Fibroblast of skin of scalp (primary cell): ENCODE results near the gene TBC1D9.

ENCODE experiments used
- DNase-seq: peaks from one replicate; pipeline ENCODE4 v3.0.0-alpha.2; 2013

The TBC1D9 gene

GRCh38 chr4:140645614-140646412, 110.4 kb downstream of the TBC1D9 start:
- no peak for DNase-seq

- no peak for DNase-seq
Measured at GRCh38 chr4:140645196-140645595, 111.0 kb downstream of the TBC1D9 start.

- no peak for DNase-seq
Measured at GRCh38 chr4:140644470-140645185, 111.6 kb downstream of the TBC1D9 start.

- no peak for DNase-seq
Measured at GRCh38 chr4:140643571-140644055, 112.6 kb downstream of the TBC1D9 start.

GRCh38 chr4:140642674-140643437, 113.3 kb downstream of the TBC1D9 start:
- DNase-seq = no peak

- DNase-seq = no peak
Measured at GRCh38 chr4:140641789-140642439, 114.3 kb downstream of the TBC1D9 start.

- DNase-seq = no peak
Measured at GRCh38 chr4:140641105-140641555, 115.1 kb downstream of the TBC1D9 start.

- no peak for DNase-seq
Measured at GRCh38 chr4:140640150-140640748, 115.9 kb downstream of the TBC1D9 start.

GRCh38 chr4:140639066-140639465, 117.1 kb downstream of the TBC1D9 start:
- DNase-seq = no peak

GRCh38 chr4:140637836-140638235, 118.3 kb downstream of the TBC1D9 start:
- DNase-seq = peak; percentile 22

- DNase-seq = peak; percentile 40
Measured at GRCh38 chr4:140635606-140636005, 120.6 kb downstream of the TBC1D9 start.

GRCh38 chr4:140633951-140634350, 122.2 kb downstream of the TBC1D9 start:
- no peak for DNase-seq

- no peak for DNase-seq
Measured at GRCh38 chr4:140633124-140633523, 123.1 kb downstream of the TBC1D9 start.

GRCh38 chr4:140630246-140630645, 125.9 kb downstream of the TBC1D9 start:
- no peak for DNase-seq

- no peak for DNase-seq
Measured at GRCh38 chr4:140628016-140628415, 128.2 kb downstream of the TBC1D9 start.

- peak; percentile 12 for DNase-seq
Measured at GRCh38 chr4:140626661-140627376, 129.4 kb downstream of the TBC1D9 start.

- no peak for DNase-seq
Measured at GRCh38 chr4:140622333-140622958, 133.7 kb downstream of the TBC1D9 start.

- no peak for DNase-seq
Measured at GRCh38 chr4:140621161-140621560, 135.0 kb downstream of the TBC1D9 start.

- no peak for DNase-seq
Measured at GRCh38 chr4:140617499-140618248, 138.5 kb downstream of the TBC1D9 start.

GRCh38 chr4:140615451-140615850, 140.7 kb downstream of the TBC1D9 start:
- DNase-seq = no peak
